22Rv1 (cell line): ENCODE results near the gene SYNPR.

Experiments
- CTCF ChIP-seq: fragments of 450-650 bp; IDR thresholded peaks from 2 replicates; pipeline ENCODE4 v1.5.1; 2017; ENCODE audit warnings: mild to moderate bottlenecking
- ZFX ChIP-seq: fragments of 450-650 bp; IDR thresholded peaks from 2 replicates; pipeline ENCODE4 v1.6.1; 2017; ENCODE audit warnings: antibody characterized with exemption, borderline replicate concordance

DNA sequence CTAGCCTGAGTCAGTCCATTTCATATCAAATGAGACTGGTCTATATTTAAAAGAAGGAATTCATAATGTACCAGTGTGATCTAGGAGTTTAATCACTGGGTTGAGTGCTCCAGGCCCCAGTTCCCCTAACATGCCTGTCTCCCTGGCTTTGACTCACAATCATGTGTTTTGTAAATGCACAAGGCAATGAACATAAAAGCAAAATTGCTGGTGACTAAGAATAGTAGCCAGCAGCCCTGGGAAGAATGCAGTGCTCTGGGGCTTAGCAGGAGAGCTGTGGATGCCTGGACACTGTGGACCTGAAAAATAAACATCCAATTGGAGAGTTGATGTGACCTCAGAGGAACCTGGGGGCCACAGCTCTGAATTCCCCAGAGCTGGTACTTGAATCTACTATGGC, 50.3 kb downstream of the SYNPR start:
- no peak for TF ChIP-seq CTCF
- TF ChIP-seq ZFX = no peak
